ENCODE measurements around the gene KRTAP19-8.

The KRTAP19-8 gene

GRCh38 chr21:31038376-31038775 is at the start of gene KRTAP19-8:
Gene KRTAP19-8, minus strand, starts transcription at chr21:31038476. Its CDS starts 33 bp downstream, at chr21:31038443.
- no peak for DNase-seq

- no peak for DNase-seq
These were observed 49.6 kb upstream of the KRTAP19-8 start for GRCh38 chr21:31087639-31088473.

GRCh38 chr21:31084689-31085088 is 46.4 kb upstream of the KRTAP19-8 start:
- DNase-seq: no peak

GRCh38 chr21:31078796-31079195 is 40.5 kb upstream of the KRTAP19-8 start:
- no peak for DNase-seq

- no peak for DNase-seq
These were observed 39.9 kb upstream of the KRTAP19-8 start for GRCh38 chr21:31078216-31078615.

GRCh38 chr21:31075848-31076247 is 37.6 kb upstream of the KRTAP19-8 start:
- DNase-seq: no peak

- no peak for DNase-seq
These were observed 34.3 kb upstream of the KRTAP19-8 start for GRCh38 chr21:31072533-31072932.

GRCh38 chr21:31064803-31065202 is 26.5 kb upstream of the KRTAP19-8 start:
- no peak for DNase-seq

- DNase-seq: no peak
These were observed 14.3 kb upstream of the KRTAP19-8 start for GRCh38 chr21:31052489-31053142.

- no peak for DNase-seq
These were observed 12.4 kb upstream of the KRTAP19-8 start for GRCh38 chr21:31050577-31051157.

GRCh38 chr21:31045841-31046240 is 7.6 kb upstream of the KRTAP19-8 start:
- no peak for DNase-seq

- no peak for DNase-seq
These were observed 5.2 kb upstream of the KRTAP19-8 start for GRCh38 chr21:31043471-31043870.

- DNase-seq: no peak
These were observed 3.8 kb upstream of the KRTAP19-8 start for GRCh38 chr21:31042080-31042464.

GRCh38 chr21:31041295-31042079 is 3.2 kb upstream of the KRTAP19-8 start:
- no peak for DNase-seq

GRCh38 chr21:31034378-31034777 is 3.9 kb downstream of the KRTAP19-8 start:
- no peak for DNase-seq

- no peak for DNase-seq
These were observed 7.7 kb downstream of the KRTAP19-8 start for GRCh38 chr21:31030367-31031106.

- no peak for DNase-seq
These were observed 14.6 kb downstream of the KRTAP19-8 start for GRCh38 chr21:31023680-31024079.

GRCh38 chr21:31022306-31022705 is 16.0 kb downstream of the KRTAP19-8 start:
- DNase-seq: no peak

- no peak for DNase-seq
These were observed 20.0 kb downstream of the KRTAP19-8 start for GRCh38 chr21:31018232-31018631.

- no peak for DNase-seq
These were observed 23.4 kb downstream of the KRTAP19-8 start for GRCh38 chr21:31014891-31015290.

GRCh38 chr21:31012133-31013089 is 25.9 kb downstream of the KRTAP19-8 start:
- no peak for DNase-seq
